ENCODE measurements around the gene MPP1. TPM values are rescaled to one million over a fixed set of nuclear protein-coding genes. Genes with fewer than 3 reads are reported as not detected.
"Not testable (repeated sequence)": the region's sequence is repeated elsewhere in the genome, so short reads cannot be mapped to it uniquely, and the experiment has no call there.

Gene MPP1
- total RNA-seq: 10 to 100 TPM; 69.4 to 72.6 TPM

DNA sequence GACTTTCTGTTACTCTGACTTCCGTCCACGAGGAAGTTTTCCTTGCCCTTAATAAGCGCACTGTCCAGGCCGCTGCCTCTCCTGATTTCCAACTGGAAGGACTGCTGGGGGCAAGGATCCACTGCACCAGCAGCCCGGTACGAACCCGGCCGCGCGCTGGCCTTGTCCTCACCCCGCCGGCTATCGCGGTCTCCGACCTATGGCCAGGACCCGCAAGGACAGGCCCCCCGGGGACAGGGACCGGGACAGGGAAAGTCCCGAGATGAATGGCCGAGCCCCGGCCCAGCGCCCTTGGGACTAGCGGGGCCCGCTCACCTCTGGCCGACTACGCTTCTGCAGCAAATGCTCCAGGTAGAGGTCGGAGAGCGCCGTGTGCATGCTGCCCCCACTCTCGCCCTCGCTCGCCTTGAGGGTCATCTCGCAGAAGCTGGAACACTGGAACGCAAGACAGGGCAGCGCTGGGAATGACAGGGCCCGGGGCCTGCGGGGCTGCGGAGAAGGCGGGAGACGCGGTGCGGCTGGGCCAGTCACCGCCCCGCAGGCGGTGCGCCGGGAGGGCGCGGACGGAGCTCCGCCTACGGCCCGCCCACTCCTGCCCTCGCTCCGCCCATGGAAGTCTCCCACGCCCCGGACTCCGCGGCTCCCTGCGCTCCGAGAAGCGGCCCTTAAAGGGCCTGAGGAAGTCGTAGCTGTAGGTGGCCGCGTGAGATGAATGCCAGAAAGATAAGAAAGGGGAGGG is at the start of gene MPP1:
Gene MPP1 (minus strand): TSS at position 529 of the 739 bp plus-strand sequence. CDS start 112 bp downstream, at position 417.
- Mint-ChIP-seq H3K36me3 (ENCODE audit: low read depth) (peaks cover 9% of the 10 kb centered on the region), H3K27ac (peak within 1 kb of the TSS; percentile 76), H3K4me1 (ENCODE audit: low read depth) (peaks cover 55% of the 10 kb centered on the region), H3K27me3 (ENCODE audit: low read depth) (peaks cover 2% of the 10 kb centered on the region), H3K9me3 (ENCODE audit: insufficient read depth) (no peaks in the 10 kb centered on the region), H3K4me3 (peak within 1 kb of the TSS; percentile 85)
- CTCF ChIA-PET: interaction anchor here (0.7 to 3.5 kb wide), 5 partner anchors 28 to 86 kb away, joined by 3 to 14 read pairs (median 3); partner anchors contain the start of genes GAB3 and SMIM9
- peak; percentile 93 for ATAC-seq
- POLR2A ChIA-PET: no interaction called here
- DNase-seq: peak; percentile 79

DNA sequence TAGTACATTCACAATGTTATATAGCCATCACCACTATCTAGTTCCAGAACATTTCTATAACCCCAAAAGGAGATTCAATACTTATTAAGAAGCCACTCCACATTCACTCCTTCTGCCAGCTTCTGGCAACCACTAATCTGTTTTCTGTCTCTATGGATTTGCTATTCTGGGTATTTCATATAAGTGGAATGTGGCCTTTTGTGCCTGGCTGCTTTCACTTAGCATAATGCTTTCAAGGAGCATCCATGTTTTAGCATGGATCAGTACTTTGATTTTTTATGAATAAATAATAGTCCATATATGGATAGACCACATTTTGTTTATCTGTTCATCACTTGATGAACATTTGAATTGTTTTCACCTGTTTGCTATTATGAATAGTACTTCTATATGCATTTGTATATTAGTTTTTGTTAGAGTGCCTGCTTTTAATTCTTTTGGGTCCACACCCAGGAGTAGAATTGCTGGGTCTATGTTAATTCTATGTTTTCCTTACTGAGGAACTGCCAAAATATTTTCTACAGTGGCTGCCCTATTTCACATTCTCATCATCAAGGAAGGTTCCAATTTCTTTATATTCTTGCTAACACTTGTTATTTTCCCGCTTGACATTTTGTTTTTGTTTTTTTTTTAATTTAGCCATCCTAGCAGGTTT is 45.8 kb upstream of the MPP1 start:
- H3K27me3 Mint-ChIP-seq (ENCODE audit: low read depth): peaks cover 4% of the 10 kb centered on the region
- no peaks in the 10 kb centered on the region for H3K9me3 Mint-ChIP-seq (ENCODE audit: insufficient read depth)
- CTCF ChIA-PET: no interaction called here
- no peak overlapping the region for H3K4me3 Mint-ChIP-seq
- H3K4me1 Mint-ChIP-seq (ENCODE audit: low read depth): no peaks in the 10 kb centered on the region
- H3K27ac Mint-ChIP-seq: no peak overlapping the region
- DNase-seq (no peak), ATAC-seq (no peak)
- POLR2A ChIA-PET: no interaction called here
- H3K36me3 Mint-ChIP-seq (ENCODE audit: low read depth): no peaks in the 10 kb centered on the region

GRCh38 chrX:154840856-154841255 is 35.6 kb upstream of the MPP1 start:
- ChIA-PET POLR2A (no interaction called here), CTCF (interaction anchor here (1.0 to 2.9 kb wide), 3 partner anchors 91 to 123 kb away, joined by 5 to 26 read pairs (median 6); partner anchors contain the start of gene GAB3)
- Mint-ChIP-seq H3K27ac (no peak overlapping the region), H3K36me3 (ENCODE audit: low read depth) (no peaks in the 10 kb centered on the region), H3K9me3 (ENCODE audit: insufficient read depth) (no peaks in the 10 kb centered on the region), H3K27me3 (ENCODE audit: low read depth) (peaks cover 3% of the 10 kb centered on the region), H3K4me1 (ENCODE audit: low read depth) (peaks cover 12% of the 10 kb centered on the region), H3K4me3 (no peak overlapping the region)
- ATAC-seq (peak; percentile 64), DNase-seq (peak; percentile 28)

DNA sequence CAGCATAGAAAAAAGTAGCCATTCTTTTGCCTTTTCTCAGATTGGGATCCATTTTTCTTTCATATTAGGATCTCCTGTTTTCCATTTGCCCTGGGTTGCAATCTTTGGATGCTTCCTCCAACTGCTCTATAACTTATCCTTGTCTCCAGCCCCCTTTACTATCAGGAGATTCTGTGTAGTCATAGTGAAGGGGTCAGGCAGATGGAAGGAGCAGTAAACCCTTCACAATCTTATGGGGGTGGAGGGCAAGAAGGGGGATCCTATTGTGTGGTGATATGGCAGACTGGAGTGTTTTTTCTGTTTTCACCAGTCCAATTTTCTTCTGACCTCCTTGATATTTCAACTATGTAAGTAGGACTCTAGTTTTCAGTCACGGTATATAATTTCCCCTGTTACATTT is 30.9 kb upstream of the MPP1 start:
- no peaks in the 10 kb centered on the region for H3K36me3 Mint-ChIP-seq (ENCODE audit: low read depth)
- ChIA-PET CTCF (no interaction called here), POLR2A (no interaction called here)
- DNase-seq (no peak), ATAC-seq (no peak)
- H3K4me1 Mint-ChIP-seq (ENCODE audit: low read depth): peaks cover 14% of the 10 kb centered on the region
- H3K4me3 Mint-ChIP-seq: no peak overlapping the region
- H3K27me3 Mint-ChIP-seq (ENCODE audit: low read depth): no peaks in the 10 kb centered on the region
- no peak overlapping the region for H3K27ac Mint-ChIP-seq
- H3K9me3 Mint-ChIP-seq (ENCODE audit: insufficient read depth): no peaks in the 10 kb centered on the region

GRCh38 chrX:154834562-154834961 is 29.3 kb upstream of the MPP1 start, which contains the start of gene SMIM9:
Gene SMIM9, minus strand, starts transcription at chrX:154834662. Its CDS starts 3,806 bp downstream, at chrX:154830856.
- Mint-ChIP-seq H3K27ac (no peak within 1 kb of the TSS), H3K9me3 (ENCODE audit: insufficient read depth) (no peaks in the 10 kb centered on the region), H3K27me3 (ENCODE audit: low read depth) (peaks cover 2% of the 10 kb centered on the region), H3K4me1 (ENCODE audit: low read depth) (peaks cover 23% of the 10 kb centered on the region), H3K4me3 (no peak within 1 kb of the TSS), H3K36me3 (ENCODE audit: low read depth) (no peaks in the 10 kb centered on the region)
- ChIA-PET POLR2A (interaction anchor here (1.1 kb wide), 1 partner anchor 58 kb away, joined by 3 read pairs; no protein-coding TSS in a partner anchor), CTCF (interaction anchor here (1.1 kb wide), 1 partner anchor 29 kb away, joined by 3 read pairs; the partner anchor contains the start of gene MPP1)
- ATAC-seq (no peak), DNase-seq (no peak)

DNA sequence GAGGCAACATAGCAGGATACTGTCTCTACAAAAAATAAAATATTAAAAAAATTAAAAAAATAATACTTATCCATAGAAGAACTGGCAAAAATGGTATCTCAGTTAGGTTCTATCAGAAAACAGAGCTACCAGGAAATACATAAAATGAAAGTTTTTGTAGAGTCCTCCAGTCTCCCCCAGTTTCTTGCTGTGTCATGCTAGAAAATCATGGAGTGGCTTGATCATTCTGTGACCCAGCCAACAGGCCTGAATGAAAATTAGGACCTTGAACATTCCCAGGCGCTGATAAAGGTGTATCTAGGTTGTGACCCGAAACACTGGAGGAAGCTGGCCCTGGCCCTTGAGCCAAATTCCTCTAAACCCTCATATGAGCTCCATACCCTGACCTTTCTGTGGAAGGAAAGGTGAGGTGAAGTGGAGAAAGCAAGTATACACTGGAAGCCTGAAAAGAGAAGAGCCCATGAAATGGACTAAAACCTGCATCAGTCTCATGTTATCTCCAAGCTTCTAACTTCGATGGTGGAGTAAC is 28.5 kb upstream of the MPP1 start:
- DNase-seq (no peak), ATAC-seq (no peak)
- Mint-ChIP-seq H3K4me1 (ENCODE audit: low read depth) (peaks cover 29% of the 10 kb centered on the region), H3K27me3 (ENCODE audit: low read depth) (peaks cover 2% of the 10 kb centered on the region), H3K27ac (no peak overlapping the region), H3K4me3 (no peak overlapping the region), H3K9me3 (ENCODE audit: insufficient read depth) (no peaks in the 10 kb centered on the region), H3K36me3 (ENCODE audit: low read depth) (no peaks in the 10 kb centered on the region)
- CTCF ChIA-PET: interaction anchor here (1.1 to 1.2 kb wide), 2 partner anchors 28 to 85 kb away, joined by 3 to 4 read pairs; partner anchors contain the start of gene MPP1
- POLR2A ChIA-PET: interaction anchor here (0.9 to 1.1 kb wide), 2 partner anchors 57 to 71 kb away, joined by 3 to 6 read pairs; partner anchors contain the start of gene DKC1

- POLR2A ChIA-PET: no interaction called here
Measured at GRCh38 chrX:154829926-154830442, 24.7 kb upstream of the MPP1 start.

DNA sequence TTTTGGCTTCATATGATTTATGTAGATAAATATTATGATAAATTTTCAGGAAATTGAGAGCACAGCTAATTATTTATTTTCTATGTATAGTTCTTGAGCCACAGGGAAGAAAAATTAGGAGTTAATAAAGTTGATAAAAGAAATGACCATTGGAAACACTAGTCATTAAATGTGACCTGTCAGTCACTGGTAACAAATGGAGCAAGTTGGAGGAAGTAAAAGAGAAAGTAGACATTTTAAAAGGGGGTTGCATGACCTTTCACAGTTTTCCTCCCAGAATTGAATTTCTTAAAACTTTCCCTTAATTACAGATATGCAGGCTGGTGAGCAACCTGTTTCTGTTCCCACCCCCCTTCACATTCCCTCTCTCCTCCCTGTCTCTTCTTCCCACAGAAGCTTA is 23.8 kb upstream of the MPP1 start:
- ATAC-seq (no peak), DNase-seq (no peak)
- Mint-ChIP-seq H3K27ac (peak overlapping the region; percentile 57), H3K36me3 (ENCODE audit: low read depth) (no peaks in the 10 kb centered on the region), H3K27me3 (ENCODE audit: low read depth) (peaks cover 2% of the 10 kb centered on the region), H3K4me3 (no peak overlapping the region), H3K9me3 (ENCODE audit: insufficient read depth) (no peaks in the 10 kb centered on the region), H3K4me1 (ENCODE audit: low read depth) (peaks cover 31% of the 10 kb centered on the region)
- CTCF ChIA-PET: interaction anchor here (1.1 kb wide), 1 partner anchor 89 kb away, joined by 3 read pairs; no protein-coding TSS in a partner anchor
- POLR2A ChIA-PET: no interaction called here

More at GRCh38 chrX:154829926-154830442, 24.7 kb upstream of the MPP1 start:
- DNase-seq (no peak), ATAC-seq (no peak)
- CTCF ChIA-PET: no interaction called here
- peaks cover 31% of the 10 kb centered on the region for H3K4me1 Mint-ChIP-seq (ENCODE audit: low read depth)
- no peaks in the 10 kb centered on the region for H3K9me3 Mint-ChIP-seq (ENCODE audit: insufficient read depth)
- H3K27ac Mint-ChIP-seq: no peak overlapping the region
- H3K4me3 Mint-ChIP-seq: no peak overlapping the region
- H3K27me3 Mint-ChIP-seq (ENCODE audit: low read depth): peaks cover 2% of the 10 kb centered on the region
- no peaks in the 10 kb centered on the region for H3K36me3 Mint-ChIP-seq (ENCODE audit: low read depth)

DNA sequence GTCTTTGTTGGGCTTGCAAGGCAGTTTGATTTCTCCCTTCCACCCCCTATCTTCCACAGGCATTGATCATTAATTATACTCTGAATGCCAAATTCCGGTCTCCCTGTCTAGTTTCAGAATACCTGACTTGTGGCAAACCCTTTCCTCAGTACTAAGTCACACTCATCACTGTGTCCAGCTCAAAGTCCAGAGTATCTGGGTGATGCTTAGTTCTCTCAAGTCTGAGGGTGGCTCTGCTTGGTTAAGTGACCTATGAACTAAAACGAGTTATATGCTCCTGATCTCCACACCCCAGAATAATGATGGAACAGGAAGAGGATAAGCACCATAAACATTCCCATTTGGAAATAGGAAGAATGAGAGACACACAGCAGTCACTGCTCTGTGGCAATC is 22.7 kb upstream of the MPP1 start:
- no peak for ATAC-seq
- Mint-ChIP-seq H3K27ac (peak overlapping the region; percentile 72), H3K4me3 (no peak overlapping the region), H3K4me1 (ENCODE audit: low read depth) (peaks cover 31% of the 10 kb centered on the region), H3K27me3 (ENCODE audit: low read depth) (peaks cover 2% of the 10 kb centered on the region), H3K36me3 (ENCODE audit: low read depth) (no peaks in the 10 kb centered on the region), H3K9me3 (ENCODE audit: insufficient read depth) (no peaks in the 10 kb centered on the region)
- ChIA-PET POLR2A (no interaction called here), CTCF (interaction anchor here (1.1 kb wide), 1 partner anchor 90 kb away, joined by 3 read pairs; no protein-coding TSS in a partner anchor)
- no peak for DNase-seq

DNA sequence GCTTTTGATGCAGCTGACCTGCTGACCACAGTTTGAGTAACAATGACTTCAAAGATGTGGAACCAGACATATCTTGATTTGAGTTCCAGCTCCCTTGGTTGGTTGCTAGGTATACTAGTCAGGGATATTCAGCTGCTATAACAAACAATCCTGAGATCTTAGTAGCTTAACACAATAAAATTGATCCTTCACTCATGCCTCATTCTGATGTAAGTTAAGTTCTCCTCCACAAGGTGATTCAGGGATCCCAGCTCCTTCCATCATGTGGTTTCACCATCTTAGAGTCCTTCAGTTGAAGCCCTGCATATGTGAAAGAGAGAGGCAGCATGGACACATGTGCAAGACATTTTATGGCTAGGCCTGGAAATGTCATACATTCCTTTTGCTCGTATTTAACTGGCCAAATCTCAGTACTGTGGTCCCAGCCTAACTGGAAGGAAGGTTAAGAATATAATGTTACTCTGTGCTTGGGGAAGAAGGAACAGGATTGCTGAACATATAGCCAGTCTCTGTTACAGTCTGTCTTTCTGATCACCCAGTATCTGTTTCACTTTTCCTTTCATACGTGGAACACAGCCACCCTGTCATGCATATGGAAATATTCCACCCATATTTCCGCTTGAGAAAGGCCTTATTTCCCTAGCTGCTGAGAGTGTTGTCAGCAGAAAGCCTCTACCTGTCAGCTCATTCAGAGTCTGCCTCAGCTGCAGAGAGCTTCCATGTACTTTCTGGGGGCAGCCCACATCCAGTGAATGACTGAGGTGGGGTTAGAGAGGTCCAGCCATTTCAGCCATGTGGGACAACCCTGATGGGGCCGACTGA is 22.1 kb upstream of the MPP1 start:
- no peaks in the 10 kb centered on the region for H3K36me3 Mint-ChIP-seq (ENCODE audit: low read depth)
- DNase-seq (no peak), ATAC-seq (peak; percentile 77)
- H3K27me3 Mint-ChIP-seq (ENCODE audit: low read depth): peaks cover 2% of the 10 kb centered on the region
- peak overlapping the region; percentile 72 for H3K27ac Mint-ChIP-seq
- H3K4me1 Mint-ChIP-seq (ENCODE audit: low read depth): peaks cover 31% of the 10 kb centered on the region
- ChIA-PET CTCF (interaction anchor here (1.4 kb wide), 1 partner anchor 15 kb away, joined by 3 read pairs; no protein-coding TSS in a partner anchor), POLR2A (no interaction called here)
- H3K4me3 Mint-ChIP-seq: no peak overlapping the region
- H3K9me3 Mint-ChIP-seq (ENCODE audit: insufficient read depth): no peaks in the 10 kb centered on the region

GRCh38 chrX:154825586-154825985 is 20.3 kb upstream of the MPP1 start:
- H3K27me3 Mint-ChIP-seq (ENCODE audit: low read depth); ATAC-seq; DNase-seq; H3K36me3 Mint-ChIP-seq (ENCODE audit: low read depth); H3K27ac Mint-ChIP-seq; H3K4me3 Mint-ChIP-seq; POLR2A ChIA-PET; H3K9me3 Mint-ChIP-seq (ENCODE audit: insufficient read depth): not testable (repeated sequence)
- H3K4me1 Mint-ChIP-seq (ENCODE audit: low read depth): peaks cover 36% of the 10 kb centered on the region
- CTCF ChIA-PET: interaction anchor here (1.1 kb wide), 1 partner anchor 16 kb away, joined by 3 read pairs; no protein-coding TSS in a partner anchor

Measured in activated CD8-positive, alpha-beta T cell treated with anti-CD3 and anti-CD28 coated beads, Interleukin-2, amount 10 ng/mL, durations not matched to agents 7 days and 5 days (primary cell).